ENCODE data around the gene ACKR2. TPM values are rescaled to one million over a fixed set of nuclear protein-coding genes. Genes with fewer than 3 reads are reported as not detected.
A peak's percentile ranks its signal among the peaks of the same experiment; 100 is the strongest.

Gene ACKR2
- total RNA-seq, 1 donor, result 0.81 TPM

GRCh38 chr3:42853739-42854302 lies 44.6 kb downstream of the ACKR2 start:
- DNase-seq (ENCODE audit: low read depth in 2 of 3, low spot score in 2 of 3), result no peak

- DNase-seq (ENCODE audit: low read depth in 2 of 3, low spot score in 2 of 3), result no peak
Observed at GRCh38 chr3:42855219-42855546, 45.9 kb downstream of the ACKR2 start.

- DNase-seq (ENCODE audit: low read depth in 2 of 3, low spot score in 2 of 3), result no peak
Observed at GRCh38 chr3:42855547-42856380, 46.5 kb downstream of the ACKR2 start.

- DNase-seq (ENCODE audit: low read depth in 2 of 3, low spot score in 2 of 3), result no peak
Observed at GRCh38 chr3:42856544-42856943, 47.3 kb downstream of the ACKR2 start.

DNA sequence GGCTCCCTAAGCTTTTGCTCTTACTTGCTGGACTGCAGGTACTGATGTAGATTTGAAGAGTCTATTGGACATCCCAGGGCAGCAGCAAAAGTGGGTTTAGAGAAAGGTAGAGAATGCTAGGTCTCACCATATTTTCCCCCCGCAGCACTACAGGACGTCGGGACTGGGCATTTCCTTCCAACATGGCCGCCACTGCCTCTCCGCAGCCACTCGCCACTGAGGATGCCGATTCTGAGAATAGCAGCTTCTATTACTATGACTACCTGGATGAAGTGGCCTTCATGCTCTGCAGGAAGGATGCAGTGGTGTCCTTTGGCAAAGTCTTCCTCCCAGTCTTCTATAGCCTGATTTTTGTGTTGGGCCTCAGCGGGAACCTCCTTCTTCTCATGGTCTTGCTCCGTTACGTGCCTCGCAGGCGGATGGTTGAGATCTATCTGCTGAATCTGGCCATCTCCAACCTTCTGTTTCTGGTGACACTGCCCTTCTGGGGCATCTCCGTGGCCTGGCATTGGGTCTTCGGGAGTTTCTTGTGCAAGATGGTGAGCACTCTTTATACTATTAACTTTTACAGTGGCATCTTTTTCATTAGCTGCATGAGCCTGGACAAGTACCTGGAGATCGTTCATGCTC lies 55.2 kb downstream of the ACKR2 start:
- no peak for DNase-seq (ENCODE audit: low read depth in 2 of 3, low spot score in 2 of 3)

DNA sequence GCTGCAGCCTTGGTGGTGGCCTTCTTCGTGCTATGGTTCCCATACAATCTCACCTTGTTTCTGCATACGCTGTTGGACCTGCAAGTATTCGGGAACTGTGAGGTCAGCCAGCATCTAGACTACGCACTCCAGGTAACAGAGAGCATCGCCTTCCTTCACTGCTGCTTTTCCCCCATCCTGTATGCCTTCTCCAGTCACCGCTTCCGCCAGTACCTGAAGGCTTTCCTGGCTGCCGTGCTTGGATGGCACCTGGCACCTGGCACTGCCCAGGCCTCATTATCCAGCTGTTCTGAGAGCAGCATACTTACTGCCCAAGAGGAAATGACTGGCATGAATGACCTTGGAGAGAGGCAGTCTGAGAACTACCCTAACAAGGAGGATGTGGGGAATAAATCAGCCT lies 56.0 kb downstream of the ACKR2 start:
- DNase-seq (ENCODE audit: low read depth in 2 of 3, low spot score in 2 of 3), result no peak

DNA sequence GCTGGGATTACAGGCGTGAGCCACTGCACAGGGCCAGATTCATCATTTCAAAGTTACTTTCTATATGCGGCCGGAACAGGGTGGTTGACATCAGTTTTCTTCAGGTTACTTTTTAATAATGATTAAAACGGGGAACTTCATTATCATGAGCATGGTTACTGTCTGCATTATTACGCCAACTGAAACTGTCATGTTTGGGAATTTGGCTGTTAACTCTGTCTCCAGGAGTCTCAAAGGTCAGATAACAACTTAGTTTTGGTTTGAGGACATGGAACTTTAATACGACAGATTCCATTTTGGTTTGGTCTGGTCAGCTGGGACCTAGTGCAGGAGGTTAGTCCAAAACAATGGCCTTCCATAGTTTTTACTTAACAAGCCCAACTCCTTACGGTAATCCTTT lies 57.9 kb downstream of the ACKR2 start:
- no peak for DNase-seq (ENCODE audit: low read depth in 2 of 3, low spot score in 2 of 3)

- no peak for DNase-seq (ENCODE audit: low read depth in 2 of 3, low spot score in 2 of 3)
Observed at GRCh38 chr3:42868841-42869240, 59.6 kb downstream of the ACKR2 start.

DNA sequence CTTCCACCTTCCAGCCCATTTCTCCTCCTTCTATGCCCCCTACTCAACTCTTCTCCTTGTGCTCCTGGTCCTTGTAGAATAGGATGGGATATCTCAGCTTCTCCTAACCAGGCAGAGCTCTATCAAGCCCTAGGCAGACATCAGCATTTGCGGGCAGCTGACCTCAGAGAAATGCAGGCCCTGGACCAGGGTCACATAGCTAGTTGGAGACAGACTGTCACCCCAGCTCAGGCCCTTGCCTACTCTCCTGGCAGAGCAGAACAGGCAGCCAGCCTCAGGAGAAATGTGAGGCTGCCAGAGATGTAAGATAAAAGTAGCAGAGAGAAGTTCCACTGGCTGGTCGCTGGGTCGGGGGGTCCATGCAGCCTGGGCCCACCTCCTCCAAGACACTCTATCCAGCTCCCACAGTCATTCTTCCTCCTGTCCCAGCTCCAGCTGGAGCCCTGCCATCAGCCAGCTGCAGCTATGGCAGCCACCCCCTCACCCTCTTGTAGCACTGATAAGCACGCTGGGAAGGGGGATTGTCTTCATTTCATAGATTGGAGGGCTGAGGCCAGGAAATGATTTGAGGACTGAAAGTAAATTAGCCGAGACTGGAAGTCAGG lies 62.4 kb downstream of the ACKR2 start:
- DNase-seq (ENCODE audit: low read depth in 2 of 3, low spot score in 2 of 3), result peak in 1 of 3 donors; percentile 7

GRCh38 chr3:42872718-42873117 lies 63.5 kb downstream of the ACKR2 start:
- DNase-seq (ENCODE audit: low read depth in 2 of 3, low spot score in 2 of 3), result no peak

DNA sequence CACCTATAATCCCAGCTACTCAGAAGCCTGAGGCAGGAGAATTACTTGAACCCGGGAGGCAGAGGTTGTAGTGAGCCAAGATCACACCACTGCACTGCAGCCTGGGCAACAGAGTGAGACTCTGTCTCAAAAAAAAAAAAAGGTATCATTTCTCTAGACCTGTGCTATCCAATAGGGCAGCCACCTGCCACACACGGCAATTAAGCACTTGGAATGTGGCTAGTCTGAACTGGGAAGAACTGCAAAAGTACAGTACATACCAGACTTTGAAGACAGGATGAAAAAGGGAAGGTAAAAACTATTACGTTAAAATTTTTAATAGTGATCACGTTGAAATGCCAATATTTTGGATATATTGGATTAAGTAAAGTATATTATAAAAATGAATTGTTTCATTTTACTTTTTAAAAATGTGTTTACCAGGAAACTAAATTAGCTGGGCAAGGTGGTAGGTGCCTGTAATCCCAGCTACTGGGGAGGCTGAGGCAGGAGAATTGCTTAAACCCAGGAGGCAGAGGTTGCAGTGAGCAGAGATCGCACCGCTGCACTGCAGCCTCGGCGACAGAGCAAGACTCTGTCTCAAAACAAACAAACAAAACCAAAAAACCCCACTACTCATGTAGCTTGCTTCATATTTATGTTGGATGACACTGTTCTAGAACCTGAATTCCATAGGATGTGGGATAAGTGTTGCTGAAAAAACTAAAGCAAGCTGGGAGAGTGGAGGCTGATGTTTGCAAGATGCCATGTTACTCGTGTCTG lies 64.2 kb downstream of the ACKR2 start:
- DNase-seq (ENCODE audit: low read depth in 2 of 3, low spot score in 2 of 3), result no peak

- no peak for DNase-seq (ENCODE audit: low read depth in 2 of 3, low spot score in 2 of 3)
Observed at GRCh38 chr3:42874749-42875148, 65.5 kb downstream of the ACKR2 start.

DNA sequence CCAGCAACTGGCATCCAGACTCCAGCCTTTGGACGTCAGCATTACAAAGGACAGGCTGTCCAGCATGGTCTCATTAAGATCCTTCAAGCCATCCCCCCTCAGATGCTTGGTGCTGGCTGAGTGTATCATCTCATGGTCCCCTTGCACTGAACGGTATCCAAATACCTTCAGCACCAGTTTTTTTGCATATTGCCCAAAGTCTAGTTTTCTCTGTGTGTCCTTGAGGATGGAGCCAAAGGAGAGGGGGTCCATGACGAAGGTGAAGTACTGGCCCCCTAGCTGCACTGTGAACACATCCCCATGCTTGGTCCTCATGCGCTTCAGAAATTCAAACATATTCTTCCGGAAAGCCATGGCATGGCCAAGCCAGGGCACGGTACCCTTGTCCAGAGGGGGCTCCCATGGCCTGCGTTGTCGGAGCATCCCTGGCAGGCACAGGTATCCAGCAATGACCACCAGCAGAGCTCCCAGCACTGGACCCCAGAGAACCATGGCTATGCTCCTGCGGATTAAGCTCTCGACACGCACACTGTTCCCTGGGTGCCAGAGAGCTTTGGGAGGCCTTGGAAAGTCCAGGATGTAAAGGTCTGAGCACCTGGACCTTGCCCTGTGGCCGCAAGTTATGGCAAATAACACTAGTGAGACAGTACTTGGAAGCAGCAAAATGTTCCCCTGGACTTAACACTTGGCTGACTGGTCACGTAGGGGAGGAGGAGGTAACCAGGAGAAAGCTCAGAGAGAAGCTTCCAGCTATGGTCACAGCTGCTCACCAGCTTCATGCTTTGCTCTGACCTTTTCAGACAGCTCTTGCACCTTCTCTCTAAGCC lies 66.3 kb downstream of the ACKR2 start, which contains the start of gene CYP8B1:
Gene CYP8B1, minus strand, starts transcription at position 555 of the 827 bp plus-strand sequence. Its CDS starts 63 bp downstream, at position 492.
- DNase-seq (ENCODE audit: low read depth in 2 of 3, low spot score in 2 of 3), result no peak

- DNase-seq (ENCODE audit: low read depth in 2 of 3, low spot score in 2 of 3), result no peak
Observed at GRCh38 chr3:42876401-42876800, 67.2 kb downstream of the ACKR2 start.

DNA sequence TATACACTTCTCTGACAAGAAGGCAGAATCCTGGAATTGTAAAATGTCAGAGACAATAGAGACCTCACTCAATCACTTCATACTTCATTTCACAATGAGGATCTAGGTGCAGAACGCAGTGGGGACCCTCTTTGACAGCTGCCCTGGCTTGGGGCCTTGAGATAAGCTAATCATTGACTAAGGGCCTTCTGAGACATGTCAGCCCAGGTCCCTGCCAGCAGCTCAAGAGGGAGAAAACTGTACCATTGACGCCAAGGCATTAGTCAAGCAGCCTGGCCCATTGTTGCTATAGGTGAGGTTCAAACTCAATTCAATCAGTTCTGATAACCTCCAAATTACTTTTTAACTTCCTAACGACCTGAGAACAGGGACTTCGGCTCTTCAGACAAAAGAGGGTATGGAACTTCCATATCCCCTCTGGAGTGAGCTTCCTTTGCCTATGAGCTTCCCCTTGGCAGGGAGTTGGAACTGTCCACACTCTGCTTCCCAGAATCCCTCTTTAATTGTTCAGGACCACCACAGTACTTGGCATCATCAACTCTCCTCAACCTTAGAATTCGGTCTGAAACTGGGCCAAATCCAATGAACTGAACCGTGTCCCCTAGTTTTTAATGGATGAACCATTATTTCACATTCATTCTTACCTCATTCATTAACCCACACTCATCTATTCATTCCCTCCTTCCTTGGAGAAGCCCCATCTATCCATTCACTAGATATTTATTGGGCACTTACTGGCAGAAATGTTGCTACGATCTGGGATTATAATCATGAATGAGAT lies 67.9 kb downstream of the ACKR2 start:
- no peak for DNase-seq (ENCODE audit: low read depth in 2 of 3, low spot score in 2 of 3)

DNA sequence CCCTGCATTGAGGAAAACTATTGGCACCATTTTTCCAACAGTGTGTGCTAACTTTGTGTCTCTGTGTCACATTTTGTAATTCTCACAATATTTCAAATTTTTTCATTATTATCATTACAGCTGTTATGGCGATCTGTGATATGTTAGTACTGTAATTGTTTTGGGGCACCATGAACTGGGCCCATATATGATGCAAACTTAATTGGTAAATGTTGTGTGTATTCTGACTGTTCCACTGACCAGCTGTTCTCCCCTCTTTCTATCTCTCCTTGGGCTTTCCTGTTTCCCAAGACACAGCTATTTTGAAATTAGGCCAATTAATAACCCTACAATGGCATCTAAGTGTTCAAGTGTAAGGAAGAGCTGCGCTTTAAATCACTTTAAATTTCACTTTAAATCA lies 68.6 kb downstream of the ACKR2 start:
- DNase-seq (ENCODE audit: low read depth in 2 of 3, low spot score in 2 of 3), result no peak

GRCh38 chr3:42880183-42880582 lies 70.9 kb downstream of the ACKR2 start:
- no peak for DNase-seq (ENCODE audit: low read depth in 2 of 3, low spot score in 2 of 3)

DNA sequence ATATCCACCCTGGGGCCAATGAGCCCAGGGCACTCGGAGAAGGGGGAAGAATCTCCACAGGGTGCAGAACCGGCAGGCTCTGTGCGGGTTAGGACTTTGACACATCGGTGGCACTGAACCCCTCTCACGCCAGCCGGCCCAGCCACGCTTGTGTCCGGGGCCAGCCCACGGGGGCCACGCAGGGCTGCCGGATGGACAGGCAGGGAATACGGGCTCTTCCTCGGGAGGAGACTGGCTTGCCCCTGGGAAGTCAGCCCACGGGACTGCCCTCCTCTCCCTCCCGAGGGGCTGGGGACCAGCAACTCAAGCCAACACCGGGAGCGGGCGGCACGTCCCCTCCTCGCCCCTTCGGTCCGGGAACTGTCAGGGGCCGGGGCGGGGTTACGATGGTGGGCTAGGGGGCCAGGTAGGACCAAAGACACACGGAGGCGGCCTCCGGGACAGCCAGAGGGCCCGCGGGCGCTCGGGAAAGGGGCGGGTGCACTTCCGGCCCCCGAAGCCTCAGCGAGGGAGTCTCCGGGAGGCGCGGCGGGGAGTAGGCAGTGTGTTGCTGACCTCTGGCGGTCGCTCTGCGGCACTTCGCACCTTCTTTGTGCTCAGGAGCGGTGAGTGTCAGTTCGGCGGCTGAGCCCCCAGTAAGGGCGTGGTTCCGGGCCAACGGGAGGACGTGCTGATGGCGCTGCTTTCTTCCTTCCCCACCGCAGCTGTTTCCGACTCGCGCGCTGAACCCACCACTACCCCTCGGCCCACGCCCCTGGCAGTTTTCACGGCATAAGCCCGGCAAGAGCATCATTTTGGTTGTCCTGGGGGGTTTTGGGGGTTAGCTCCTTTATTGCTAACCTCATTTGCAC lies 71.6 kb downstream of the ACKR2 start:
- peak; percentile 64 to 90 (median 87) for DNase-seq (ENCODE audit: low read depth in 2 of 3, low spot score in 2 of 3)

Measured in hematopoietic multipotent progenitor cell (in vitro differentiated cells).